PFSK-1 (cell line): Measurements from ENCODE around the gene LGALS3BP.

Experiments
- FOXP2 ChIP-seq: optimal IDR thresholded peaks from 2 replicates; pipeline ENCODE3; 2011; ENCODE audit warnings: borderline replicate concordance, control low read depth, inconsistent platforms; ENCODE audit not compliant: insufficient read depth; ENCODE audit errors: extremely low read length, extremely low read depth
- POLR2AphosphoS5 ChIP-seq: IDR thresholded peaks from 2 replicates; pipeline ENCODE4 v1.6.1; 2012; ENCODE audit warnings: low read depth, mild to moderate bottlenecking, control low read depth, low read length, moderate library complexity
- SIN3A ChIP-seq: IDR thresholded peaks from 2 replicates; pipeline ENCODE4 v1.6.1; 2012; ENCODE audit warnings: mild to moderate bottlenecking, low read length, moderate library complexity, borderline replicate concordance; ENCODE audit not compliant: insufficient read depth
- TAF1 ChIP-seq: IDR thresholded peaks from 2 replicates; pipeline ENCODE4 v1.6.1; 2012; ENCODE audit warnings: low read length, control low read depth, borderline replicate concordance; ENCODE audit not compliant: insufficient read depth
- TF ChIP-seq, protein P1 (sequence below), 2 experiments: IDR thresholded peaks; 2 replicates each; pipeline versions ENCODE4 v1.6.1 to v1.8.0; 2011 to 2012; ENCODE audit warnings: low read depth in 2 of 2, low read length in 2 of 2, control low read depth in 1 of 2, inconsistent platforms in 1 of 2, mild to moderate bottlenecking in 1 of 2, moderate library complexity in 1 of 2; ENCODE audit not compliant: insufficient read depth in 1 of 2

DNA sequence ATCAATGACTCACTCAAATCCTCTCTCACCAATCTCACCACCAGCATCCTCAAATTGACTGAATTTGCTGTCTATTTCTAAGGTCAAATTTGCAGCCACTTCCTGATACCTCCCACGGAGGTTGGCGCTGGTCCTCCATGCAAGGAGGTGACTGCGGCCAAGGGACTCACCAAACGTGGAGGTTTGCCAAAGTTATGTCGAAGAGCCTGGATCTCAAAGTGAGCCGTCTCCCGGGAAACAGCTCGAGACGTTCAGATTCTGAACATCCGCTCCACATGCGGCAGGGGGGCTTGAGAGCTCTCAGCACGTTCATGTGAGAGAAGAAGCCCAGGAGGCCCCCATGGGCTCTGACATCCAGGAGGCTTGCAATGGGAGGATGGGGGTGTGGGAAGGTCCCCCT lies 22.6 kb downstream of the LGALS3BP start:
- TF ChIP-seq TAF1 (no peak), POLR2AphosphoS5 (no peak), SIN3A (no peak), FOXP2 (no peak)
- TF ChIP-seq, protein P1, sequence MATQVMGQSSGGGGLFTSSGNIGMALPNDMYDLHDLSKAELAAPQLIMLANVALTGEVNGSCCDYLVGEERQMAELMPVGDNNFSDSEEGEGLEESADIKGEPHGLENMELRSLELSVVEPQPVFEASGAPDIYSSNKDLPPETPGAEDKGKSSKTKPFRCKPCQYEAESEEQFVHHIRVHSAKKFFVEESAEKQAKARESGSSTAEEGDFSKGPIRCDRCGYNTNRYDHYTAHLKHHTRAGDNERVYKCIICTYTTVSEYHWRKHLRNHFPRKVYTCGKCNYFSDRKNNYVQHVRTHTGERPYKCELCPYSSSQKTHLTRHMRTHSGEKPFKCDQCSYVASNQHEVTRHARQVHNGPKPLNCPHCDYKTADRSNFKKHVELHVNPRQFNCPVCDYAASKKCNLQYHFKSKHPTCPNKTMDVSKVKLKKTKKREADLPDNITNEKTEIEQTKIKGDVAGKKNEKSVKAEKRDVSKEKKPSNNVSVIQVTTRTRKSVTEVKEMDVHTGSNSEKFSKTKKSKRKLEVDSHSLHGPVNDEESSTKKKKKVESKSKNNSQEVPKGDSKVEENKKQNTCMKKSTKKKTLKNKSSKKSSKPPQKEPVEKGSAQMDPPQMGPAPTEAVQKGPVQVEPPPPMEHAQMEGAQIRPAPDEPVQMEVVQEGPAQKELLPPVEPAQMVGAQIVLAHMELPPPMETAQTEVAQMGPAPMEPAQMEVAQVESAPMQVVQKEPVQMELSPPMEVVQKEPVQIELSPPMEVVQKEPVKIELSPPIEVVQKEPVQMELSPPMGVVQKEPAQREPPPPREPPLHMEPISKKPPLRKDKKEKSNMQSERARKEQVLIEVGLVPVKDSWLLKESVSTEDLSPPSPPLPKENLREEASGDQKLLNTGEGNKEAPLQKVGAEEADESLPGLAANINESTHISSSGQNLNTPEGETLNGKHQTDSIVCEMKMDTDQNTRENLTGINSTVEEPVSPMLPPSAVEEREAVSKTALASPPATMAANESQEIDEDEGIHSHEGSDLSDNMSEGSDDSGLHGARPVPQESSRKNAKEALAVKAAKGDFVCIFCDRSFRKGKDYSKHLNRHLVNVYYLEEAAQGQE (IDR thresholded peaks at IDR 0.05; ENCODE audit: insufficient read depth in 1 of 2, low read depth in 2 of 2, low read length in 2 of 2): no peak
